Tongue (tissue), 2 donors: ENCODE data around the gene TM4SF5. TPM values are rescaled to one million over a fixed set of nuclear protein-coding genes. Genes with fewer than 3 reads are reported as not detected.

Source experiments
- DNase-seq: peaks from one replicate; pipeline ENCODE4 v3.0.0-alpha.2; 2015
- total RNA-seq: library from RNA; depleted of rRNA; stranded (reverse); fragments of >200 nt; gene quantifications from one replicate; pipeline ENCODE4 v1.2.3, GENCODE V29; 2014

The TM4SF5 gene, protein sequence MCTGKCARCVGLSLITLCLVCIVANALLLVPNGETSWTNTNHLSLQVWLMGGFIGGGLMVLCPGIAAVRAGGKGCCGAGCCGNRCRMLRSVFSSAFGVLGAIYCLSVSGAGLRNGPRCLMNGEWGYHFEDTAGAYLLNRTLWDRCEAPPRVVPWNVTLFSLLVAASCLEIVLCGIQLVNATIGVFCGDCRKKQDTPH
- total RNA-seq: not detected

DNA sequence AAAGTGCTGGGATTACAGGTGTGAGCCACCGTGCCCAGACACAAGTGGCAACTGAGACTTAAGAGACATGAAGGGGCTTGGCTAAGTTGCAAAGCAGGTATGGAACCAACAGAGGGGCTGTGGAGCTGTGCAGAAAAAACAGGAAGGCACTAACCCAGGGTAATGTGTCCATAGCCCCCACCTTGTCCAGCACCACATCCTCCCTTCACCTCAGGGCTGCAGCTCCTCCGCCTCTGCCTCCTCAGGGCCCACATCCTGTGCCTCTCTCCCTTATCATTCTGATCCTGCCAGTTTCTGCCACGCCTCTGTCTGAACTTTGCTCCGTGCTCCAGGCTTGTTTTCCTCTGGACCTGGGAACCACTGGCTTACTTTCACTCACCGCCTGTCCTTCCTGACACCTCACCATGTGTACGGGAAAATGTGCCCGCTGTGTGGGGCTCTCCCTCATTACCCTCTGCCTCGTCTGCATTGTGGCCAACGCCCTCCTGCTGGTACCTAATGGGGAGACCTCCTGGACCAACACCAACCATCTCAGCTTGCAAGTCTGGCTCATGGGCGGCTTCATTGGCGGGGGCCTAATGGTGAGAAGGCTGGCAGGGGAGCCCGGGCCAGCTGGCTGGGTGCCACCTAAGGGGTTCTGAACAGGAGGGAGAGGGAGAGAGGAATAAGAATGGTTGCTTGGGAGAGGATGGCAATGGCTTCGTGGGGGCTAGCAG, at the start of gene TM4SF5:
Gene TM4SF5 (plus strand): TSS at position 368 of the 716 bp plus-strand sequence. CDS start 37 bp downstream, at position 405.
- DNase-seq: no peak

DNA sequence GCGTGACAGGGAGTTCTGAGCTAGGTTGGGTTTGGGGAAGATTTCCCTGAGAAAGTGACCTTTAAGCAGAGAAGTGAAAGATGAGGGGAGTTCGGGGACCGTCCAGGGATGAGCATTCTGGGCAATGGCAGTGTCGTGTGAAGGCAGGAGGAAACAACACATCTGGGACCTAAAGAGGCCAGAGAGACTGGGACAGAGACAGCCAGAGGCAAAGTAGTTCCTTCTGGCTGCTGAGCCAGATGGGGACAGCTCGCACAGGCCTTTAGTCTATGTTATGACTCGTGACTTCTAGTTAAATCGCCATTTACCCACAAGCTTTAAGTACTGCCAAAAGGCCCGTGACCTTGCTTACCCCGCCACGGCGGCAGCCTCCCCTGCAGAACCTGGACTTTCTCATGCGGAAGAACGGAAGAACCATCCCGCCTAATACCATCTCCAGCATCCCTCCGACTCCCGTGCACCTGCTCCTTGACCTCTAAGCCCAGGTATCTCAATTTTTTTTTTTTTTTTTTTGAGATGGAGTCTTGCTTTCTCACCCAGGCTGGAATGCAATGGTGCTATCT, 48.9 kb upstream of the TM4SF5 start:
- no peak for DNase-seq

DNA sequence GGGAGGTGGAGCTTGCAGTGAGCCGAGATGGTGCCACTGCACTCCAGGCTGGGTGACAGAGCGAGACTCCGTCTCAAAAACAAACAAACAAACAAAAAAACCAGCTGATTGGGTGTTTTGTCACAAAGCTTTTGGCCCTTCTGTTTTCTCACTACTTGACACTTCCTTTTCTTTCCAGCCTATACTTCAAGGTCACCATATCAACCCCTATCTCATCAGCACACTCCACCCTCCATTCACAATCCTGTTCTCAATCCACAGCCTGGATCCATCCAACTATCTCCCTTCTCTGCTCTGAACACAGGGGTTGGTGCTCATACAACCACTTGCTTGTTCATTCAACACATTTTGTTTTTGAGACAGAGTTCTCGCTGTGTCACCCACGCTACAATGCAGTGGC, 47.0 kb upstream of the TM4SF5 start:
- DNase-seq: no peak

DNA sequence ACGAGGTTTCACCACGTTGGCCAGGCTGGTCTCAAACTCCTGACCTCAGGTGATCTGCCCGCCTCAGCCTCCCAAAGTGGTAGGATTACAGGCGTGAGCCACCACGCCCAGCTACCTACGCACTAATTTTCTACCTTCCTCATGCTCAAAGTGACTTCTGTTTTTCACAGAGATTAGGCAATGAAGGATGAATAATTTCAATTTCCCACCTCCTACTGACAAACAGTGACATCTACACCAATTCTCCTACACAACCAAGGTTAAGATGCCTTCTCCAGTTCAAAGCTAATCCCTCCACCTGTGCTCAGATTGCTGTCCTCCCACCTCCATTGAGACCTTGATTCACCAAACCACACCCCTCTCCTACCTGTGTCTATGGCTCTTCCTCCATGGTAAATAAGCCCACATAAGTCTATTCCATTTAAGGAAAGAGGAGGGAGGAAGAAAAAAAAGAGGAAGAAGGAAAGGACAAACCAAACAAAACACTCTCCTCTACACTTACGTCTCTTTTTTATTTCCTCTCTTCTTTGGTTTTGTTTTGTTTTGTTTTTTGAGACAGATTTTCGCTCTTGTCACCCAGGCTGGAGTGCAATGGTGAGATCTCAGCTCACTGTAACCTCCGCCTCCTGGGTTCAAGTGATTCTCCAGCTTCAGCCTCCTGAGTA, 45.9 kb upstream of the TM4SF5 start:
- no peak for DNase-seq

DNA sequence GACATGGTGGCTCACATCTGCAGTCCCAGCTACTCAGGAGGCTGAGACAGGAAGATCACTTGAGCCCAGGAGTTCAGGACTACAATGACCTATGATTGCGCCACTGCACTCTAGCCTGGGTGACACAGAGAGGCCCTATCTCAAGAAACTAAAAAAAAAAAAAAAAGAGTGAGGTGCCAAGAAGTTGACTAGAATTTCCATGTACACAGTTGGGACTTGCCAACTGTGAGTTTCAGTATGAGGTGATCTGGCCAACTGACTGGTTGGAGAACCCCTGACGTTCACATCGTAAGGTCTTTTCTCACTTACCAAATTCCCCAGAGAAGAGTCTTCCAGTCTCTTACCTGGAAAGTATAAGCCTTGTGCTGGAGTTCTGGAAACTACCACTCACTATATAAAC, 43.6 kb upstream of the TM4SF5 start:
- DNase-seq: no peak

DNA sequence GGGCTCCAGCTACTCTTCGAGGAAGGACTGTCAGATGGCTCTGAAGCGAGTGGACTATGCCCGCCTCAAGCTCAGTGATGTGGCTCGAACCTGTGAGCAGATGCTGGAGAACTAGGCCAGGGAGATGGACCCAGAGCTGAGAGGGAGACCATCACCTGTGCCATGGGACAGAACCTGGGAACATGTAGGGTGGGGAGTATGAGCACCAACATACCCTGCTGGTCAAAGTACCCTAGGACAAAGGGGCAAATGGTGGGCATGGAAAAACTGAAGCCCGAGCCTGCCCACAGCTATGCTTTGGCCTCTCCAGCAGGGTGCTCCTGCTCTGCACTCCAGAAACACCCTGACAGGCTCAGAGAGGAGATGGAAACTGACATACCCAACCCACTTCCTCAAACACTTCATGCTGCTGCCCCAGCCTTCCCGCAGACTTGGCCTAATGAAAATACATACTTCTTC, 38.6 kb upstream of the TM4SF5 start:
- DNase-seq: no peak

DNA sequence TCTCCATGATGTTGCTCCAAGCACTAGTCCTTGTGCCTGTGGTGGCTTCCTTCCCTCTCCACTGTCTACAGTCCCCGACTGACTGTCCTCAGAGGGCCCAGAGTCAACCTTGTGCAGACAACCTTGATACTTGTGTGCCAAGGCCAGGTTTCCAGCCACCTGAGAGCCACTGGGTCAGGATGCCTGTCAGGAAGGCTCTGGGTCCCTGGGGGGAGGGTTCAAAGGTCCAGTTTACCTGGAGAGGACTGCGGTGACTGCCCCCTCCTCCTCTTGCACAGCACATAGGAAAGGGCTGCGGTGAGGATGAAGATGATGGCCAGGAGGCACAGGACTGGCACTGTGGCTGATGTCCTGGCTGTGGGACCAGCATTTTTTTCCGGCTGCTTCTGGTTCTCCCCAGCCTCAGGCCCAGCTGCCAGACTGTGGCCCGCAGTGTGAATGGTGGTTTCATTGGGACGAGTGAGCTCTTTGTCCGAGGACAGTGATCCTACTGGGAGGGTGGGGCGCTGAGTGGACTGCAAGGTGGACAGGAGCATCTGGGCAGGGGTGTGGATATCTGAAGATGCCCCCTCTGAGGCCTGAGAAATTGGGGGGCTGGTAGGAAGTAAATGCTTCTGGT, 36.7 kb upstream of the TM4SF5 start:
- no peak for DNase-seq

DNA sequence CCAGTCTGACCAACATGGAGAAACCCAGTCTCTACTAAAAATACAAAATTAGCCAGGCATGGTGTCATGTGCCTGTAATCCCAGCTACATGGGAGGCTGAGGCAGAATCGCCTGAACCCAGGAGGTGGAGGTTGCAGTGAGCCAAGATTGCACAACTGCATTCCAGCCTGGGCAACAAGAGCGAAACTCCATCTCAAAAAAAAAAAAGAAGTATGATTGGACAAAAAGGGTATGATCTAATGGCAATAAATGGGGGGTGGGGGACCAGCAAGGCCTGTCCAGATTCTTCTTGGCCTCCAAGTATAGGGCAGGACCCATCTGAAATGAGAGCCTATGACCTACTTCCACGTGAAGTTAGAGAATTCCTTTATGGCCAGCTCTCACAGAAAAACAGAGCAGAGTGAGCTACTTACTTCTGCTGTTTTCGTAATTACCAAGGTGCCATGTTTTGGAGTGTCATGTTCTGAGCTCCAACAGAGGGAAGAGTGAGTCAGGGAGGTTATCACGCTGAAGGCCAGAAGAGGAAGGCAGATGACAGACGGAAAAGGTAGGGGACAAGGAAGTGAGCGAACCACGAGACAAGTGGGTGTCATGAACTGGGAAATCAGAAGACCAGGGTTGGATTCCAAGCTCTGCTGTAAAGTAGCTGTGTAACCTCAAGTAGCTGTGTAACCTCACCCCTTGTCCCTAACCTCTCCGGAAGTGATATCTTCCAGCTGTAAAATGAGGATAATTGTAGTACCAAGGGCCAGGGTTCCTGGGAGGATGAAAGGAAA, 35.6 kb upstream of the TM4SF5 start:
- peak; percentile 9 for DNase-seq

DNA sequence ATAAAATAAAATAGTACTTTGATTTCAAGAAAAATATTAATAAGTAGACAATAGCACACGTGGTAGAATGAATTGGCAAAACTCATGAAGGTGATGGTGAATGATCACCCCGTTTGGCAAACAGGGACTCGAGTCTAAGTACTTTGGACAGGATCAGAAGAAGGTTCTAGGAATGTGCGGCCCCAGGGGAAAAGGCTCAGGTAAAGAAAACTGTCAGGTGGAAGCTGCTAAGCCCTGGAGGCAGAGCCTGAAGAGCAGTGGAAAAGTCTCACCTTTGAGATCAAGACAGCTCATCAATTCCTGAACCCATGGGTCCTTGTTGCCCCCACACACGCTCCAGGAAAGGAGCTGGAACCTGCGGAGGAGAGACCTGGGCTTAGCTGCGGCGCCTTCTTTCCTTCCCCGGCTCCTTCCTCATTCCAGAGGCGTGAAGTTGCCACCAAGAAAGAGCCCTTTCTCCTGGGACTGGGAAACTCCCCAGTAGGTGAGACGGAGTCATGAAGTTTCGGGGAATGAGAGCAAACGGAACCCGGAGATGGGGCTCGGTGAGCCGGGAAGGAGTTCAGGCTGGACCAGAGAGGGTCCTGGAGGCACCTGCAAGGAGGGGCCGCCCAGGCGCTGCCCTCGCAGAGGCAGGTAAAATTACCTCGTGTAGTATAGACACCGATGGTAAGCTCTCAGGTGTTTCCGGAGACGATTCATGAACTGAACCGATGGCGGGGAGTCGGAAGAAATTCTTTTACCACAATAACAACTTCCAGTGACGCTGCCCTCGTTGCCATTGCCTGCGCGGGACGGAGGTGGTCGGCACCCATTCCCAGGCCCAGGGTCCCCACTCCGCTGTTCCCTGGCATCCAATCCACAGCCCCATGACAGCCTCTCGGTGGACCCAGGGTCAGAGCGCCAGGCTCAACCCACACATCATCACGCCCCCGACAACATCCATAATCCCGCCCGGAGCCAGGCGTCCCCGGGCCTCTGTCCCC, 33.3 kb upstream of the TM4SF5 start:
- peak; percentile 17 for DNase-seq

DNA sequence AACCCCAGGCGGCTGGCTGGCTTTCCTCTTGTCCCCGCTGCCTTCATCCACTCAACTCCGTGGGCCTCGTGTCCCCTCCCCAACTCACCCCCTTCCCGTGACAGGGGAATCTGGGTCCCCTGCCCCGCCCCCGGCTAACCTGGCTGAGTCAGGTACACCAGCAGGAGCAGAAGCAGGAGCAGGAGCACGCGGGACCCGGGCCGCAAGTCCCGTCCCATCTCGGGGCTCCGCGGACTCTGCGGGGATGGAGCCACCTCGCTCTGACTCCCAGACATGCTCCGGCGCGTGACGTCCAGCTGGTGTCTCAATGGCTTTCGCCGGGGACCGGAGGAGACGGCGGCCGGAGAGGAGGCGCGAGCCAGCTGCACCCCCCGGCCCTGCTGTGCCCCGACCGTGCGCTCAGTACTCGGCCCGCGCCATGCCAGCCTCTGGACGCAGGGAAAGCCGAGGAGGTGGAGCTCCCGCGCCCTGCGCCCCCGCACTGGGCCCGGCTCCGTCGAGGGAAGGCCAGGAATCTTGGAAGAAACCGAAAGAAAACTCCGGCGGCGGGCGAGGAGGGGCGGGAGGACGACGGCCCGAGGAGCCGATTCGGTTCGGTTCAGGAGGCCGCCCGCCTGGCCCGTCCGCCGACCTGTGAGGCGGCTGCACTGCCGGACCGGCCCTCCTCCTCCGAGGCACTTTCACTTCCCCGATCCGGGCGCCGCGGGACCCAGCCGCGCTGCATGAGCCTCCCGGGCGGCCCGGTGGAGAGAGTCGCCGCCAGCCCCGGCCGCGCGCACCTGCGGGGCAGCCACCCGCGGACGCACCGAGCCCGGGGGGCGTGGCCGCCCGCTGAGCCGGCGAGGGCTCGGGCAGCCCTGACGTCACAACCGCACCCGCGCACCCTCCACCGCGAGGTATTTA, 32.3 kb upstream of the TM4SF5 start, which contains the start of the genes CXCL16 and ZMYND15:
Gene CXCL16 (minus strand): TSS at position 807 of the 903 bp plus-strand sequence. CDS start 589 bp downstream, at position 218.
Gene ZMYND15 (plus strand): TSS at position 712 of the 903 bp plus-strand sequence. CDS start 716 bp downstream, outside the sequence.
- peak; percentile 35 for DNase-seq

DNA sequence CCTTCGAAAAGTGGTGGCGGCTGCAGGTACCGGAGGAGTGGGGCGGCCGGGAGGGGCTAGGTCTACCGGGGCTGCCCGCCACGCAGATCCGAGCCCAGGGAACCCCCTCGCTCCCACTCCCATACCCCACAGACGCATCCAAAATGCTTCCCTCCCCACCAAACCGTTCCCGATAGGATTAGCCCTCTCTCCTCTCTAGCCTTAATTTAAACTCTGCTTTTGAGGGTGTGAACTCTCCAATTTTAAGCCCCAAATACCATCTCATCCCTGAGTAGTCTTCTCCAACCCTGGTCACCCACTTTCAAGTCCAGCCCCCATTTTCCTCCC, 31.7 kb upstream of the TM4SF5 start:
- DNase-seq: no peak

DNA sequence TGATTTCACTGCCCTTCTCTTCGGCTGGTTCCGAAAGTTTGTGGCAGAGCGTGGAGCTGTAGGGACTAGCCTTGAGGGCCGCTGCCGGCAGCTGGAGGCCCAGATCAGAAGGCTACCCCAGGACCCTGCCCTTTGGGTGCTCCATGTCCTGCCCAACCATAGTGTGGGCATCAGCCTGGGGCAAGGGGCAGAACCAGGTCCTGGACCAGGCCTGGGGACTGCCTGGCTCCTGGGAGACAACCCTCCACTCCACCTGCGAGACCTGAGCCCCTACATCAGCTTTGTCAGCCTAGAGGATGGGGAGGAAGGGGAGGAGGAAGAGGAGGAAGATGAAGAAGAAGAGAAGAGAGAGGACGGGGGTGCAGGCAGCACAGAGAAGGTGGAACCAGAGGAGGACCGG, 31.1 kb upstream of the TM4SF5 start:
- no peak for DNase-seq

DNA sequence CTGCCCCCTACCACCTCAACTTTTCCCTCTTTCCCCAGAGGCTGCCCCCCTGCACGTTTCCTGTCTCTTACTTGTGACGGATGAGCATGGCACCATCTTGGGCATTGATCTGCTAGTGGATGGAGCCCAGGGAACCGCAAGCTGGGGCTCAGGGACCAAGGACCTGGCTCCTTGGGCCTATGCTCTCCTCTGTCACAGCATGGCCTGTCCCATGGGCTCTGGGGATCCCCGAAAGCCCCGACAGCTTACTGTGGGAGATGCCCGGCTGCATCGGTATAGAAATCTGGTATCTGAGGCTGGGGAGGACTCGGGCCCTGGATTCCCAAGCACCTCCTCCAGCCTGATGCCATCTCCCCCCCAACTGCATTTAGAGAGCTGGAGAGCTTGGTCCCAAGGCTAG, 30.1 kb upstream of the TM4SF5 start:
- DNase-seq: no peak

DNA sequence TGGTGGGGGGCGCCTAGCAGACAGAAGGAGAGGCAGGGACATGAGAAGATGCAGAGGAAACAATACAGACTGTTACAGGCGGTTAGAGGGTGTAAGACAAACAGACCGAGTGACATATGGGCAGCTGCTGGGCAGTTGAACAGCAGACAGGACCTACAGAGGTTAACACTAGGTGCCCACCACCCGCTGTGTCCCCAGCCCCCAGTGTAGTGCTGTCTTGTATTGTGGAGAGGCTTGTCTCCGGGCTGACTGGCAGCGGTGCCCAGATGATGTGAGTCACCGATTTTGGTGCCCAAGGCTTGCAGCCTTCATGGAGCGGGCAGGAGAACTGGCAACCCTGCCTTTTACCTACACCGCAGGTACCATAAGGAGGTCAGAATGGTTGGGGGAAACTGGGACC, 29.6 kb upstream of the TM4SF5 start:
- no peak for DNase-seq

DNA sequence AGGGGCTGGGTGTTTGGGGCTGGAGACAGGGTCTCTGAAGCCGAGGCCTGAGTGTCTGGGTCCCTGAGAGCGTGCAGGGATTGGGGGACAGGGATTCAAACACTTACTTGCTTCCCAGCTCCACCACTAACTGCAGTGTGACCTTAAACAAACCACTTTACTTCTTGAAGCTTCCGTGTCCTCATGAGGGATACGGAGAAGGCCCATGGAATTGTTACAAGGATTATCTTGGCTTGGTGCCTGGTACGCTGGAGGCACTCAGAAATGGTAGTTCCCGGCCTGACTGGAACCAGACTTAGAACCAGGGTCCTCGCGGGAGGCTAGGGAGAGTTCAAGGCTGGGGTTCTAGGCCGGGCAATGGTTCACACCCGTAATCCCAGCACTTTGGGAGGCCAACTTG, 29.1 kb upstream of the TM4SF5 start:
- no peak for DNase-seq

DNA sequence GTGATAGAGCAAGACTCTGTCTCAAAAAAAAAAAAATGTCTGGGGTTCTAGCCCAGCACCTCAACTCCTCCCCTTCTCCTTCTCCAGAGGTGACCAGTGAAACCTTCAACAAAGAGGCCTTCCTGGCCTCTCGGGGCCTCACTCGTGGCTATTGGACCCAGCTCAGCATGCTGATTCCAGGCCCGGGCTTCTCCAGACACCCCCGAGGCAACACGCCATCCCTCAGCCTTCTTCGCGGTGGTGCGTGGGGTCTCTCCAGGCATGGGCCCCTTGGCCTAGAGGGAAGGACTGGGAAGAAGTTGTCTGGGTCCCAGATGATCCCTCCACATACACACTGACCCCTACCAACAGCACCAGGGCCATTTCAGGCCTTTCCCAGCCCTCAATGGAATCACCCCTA, 28.5 kb upstream of the TM4SF5 start:
- no peak for DNase-seq

DNA sequence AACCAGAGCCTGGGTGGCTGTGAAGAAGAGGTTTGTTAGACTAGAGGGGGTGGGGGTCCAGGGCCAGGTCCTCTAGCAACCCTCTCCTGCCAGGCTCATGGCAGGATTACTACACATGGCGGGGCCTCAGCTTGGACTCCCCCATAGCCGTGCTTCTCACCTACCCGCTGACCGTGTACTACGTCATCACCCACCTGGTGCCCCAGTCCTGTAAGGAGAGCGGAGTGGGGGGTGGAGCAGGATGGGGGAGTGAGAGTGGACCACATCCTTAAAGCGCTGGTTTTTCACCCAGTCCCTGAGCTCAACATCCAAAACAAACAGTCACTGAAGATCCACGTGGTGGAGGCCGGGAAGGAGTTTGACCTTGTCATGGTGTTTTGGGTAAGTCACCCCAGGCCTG, 27.8 kb upstream of the TM4SF5 start:
- DNase-seq: no peak

DNA sequence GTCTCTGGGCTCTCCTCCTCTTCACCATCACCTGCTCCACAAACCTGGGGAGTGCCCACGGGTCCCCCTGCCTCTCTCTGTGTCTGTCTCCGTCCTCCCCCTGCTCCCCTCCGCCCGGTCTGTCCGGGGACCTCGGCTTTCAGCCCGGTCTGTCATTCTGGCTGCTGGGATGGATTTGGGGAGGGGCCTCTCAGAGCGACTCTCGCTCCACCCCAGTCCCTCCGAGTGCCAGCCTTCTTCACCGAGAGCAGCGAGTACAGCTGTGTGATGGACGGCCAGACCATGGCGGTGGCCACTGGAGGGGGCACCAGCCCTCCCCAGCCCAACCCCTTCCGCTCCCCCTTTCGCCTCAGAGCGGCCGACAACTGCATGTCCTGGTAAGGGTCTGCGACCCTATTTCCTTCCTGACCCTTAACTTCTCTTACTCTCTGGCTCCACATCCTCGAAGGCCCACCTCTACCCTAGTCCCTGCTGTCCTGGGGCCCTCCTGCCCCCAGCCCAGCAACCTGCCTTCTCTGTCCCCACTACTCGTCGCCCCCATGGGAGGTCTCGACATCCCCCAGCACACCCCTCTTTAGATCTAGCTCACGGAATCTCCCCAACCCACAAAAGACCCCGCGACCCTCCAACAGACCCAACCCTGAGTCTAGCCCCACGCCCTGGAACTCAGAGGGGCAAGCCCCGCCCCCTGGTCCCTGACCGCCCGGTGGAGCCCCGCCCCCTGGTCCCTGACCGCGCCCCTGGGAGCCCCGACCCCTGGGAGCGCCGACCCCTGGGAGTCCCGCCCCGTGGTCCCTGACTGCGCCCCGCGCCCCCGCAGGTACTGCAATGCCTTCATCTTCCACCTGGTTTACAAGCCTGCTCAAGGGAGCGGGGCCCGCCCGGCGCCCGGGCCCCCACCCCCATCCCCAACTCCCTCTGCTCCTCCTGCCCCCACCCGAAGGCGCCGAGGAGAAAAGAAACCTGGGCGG, 26.4 kb upstream of the TM4SF5 start:
- DNase-seq: no peak
